Measurements from ENCODE around the gene SPARC.

- TF ChIP-seq CTCF (conservative IDR thresholded peaks at IDR 0.05; ENCODE audit: low read depth, low read length) (no peak), EZH2 (IDR thresholded peaks at IDR 0.05; ENCODE audit: borderline replicate concordance, low read depth, low read length, poor library complexity, severe bottlenecking) (no peak)
Measured at GRCh38 chr5:151708126-151708525, 21.4 kb upstream of the SPARC start.

Measured in A673 (cell line).